H9 (cell line): Measurements from ENCODE around the gene TTC3. TPM values are rescaled to one million over a fixed set of nuclear protein-coding genes. Genes with fewer than 3 reads are reported as not detected.

Experiments used
- DNase-seq: peaks from one replicate; pipeline ENCODE4 v3.0.0-alpha.2; 2017
- H2AFZ ChIP-seq: one replicate; pipeline ENCODE4 v1.6.1; 2013; ENCODE audit warnings: mild to moderate bottlenecking, low read length, control low read depth, moderate library complexity
- H2AK5ac ChIP-seq: 2 replicates; pipeline ENCODE4 v1.6.1; 2013; ENCODE audit warnings: low read length, control low read depth, mixed read lengths; ENCODE audit not compliant: insufficient read length
- H2BK120ac ChIP-seq: one replicate; pipeline ENCODE4 v1.6.1; 2013; ENCODE audit warnings: low read depth, mild to moderate bottlenecking, low read length, control low read depth, inconsistent platforms; ENCODE audit not compliant: poor library complexity, severe bottlenecking
- H2BK12ac ChIP-seq: 2 replicates; pipeline ENCODE4 v1.6.1; 2013; ENCODE audit warnings: low read length, control low read depth, mixed read lengths, low read depth; ENCODE audit not compliant: insufficient read length
- H2BK15ac ChIP-seq: 2 replicates; pipeline ENCODE4 v1.6.1; 2013; ENCODE audit warnings: low read depth, low read length, control low read depth
- H2BK20ac ChIP-seq: one replicate; pipeline ENCODE4 v1.6.1; 2013; ENCODE audit warnings: low read depth, mild to moderate bottlenecking, low read length, control low read depth, inconsistent platforms; ENCODE audit not compliant: poor library complexity, severe bottlenecking
- H2BK5ac ChIP-seq: 2 replicates; pipeline ENCODE4 v1.6.1; 2013; ENCODE audit warnings: low read length, control low read depth, mixed read lengths; ENCODE audit not compliant: insufficient read length
- H3K14ac ChIP-seq: 2 replicates; pipeline ENCODE4 v1.6.1; 2013; ENCODE audit warnings: low read length, control low read depth; ENCODE audit not compliant: insufficient read depth
- H3K18ac ChIP-seq: 2 replicates; pipeline ENCODE4 v1.6.1; 2013; ENCODE audit warnings: low read depth, mild to moderate bottlenecking, mixed read lengths, low read length, control low read depth; ENCODE audit not compliant: insufficient read length
- H3K23ac ChIP-seq: 2 replicates; pipeline ENCODE4 v1.6.1; 2013; ENCODE audit warnings: low read length, control low read depth, mixed read lengths, low read depth; ENCODE audit not compliant: insufficient read length
- H3K23me2 ChIP-seq: 2 replicates; pipeline ENCODE4 v1.6.1; 2013; ENCODE audit warnings: low read depth, mild to moderate bottlenecking, mixed read lengths, low read length, control low read depth; ENCODE audit not compliant: insufficient read length, poor library complexity, severe bottlenecking
- H3K27ac ChIP-seq: 2 replicates; pipeline ENCODE4 v1.5.1; 2013; ENCODE audit warnings: low read length, control low read depth, mixed read lengths, low read depth; ENCODE audit not compliant: insufficient read length
- H3K27me3 ChIP-seq: 2 replicates; pipeline ENCODE4 v1.6.1; 2013; ENCODE audit warnings: low read length, control low read depth, inconsistent platforms; ENCODE audit not compliant: insufficient read depth
- H3K4ac ChIP-seq: 2 replicates; pipeline ENCODE4 v1.6.1; 2013; ENCODE audit warnings: low read depth, mild to moderate bottlenecking, control low read depth, inconsistent platforms, low read length, moderate library complexity
- H3K4me1 ChIP-seq: 2 replicates; pipeline ENCODE4 v1.6.1; 2013; ENCODE audit warnings: low read length, control low read depth, inconsistent platforms; ENCODE audit not compliant: insufficient read depth
- H3K4me2 ChIP-seq: 2 replicates; pipeline ENCODE4 v1.6.1; 2013; ENCODE audit warnings: low read length, control low read depth, mixed read lengths; ENCODE audit not compliant: insufficient read length, insufficient read depth
- H3K56ac ChIP-seq: 2 replicates; pipeline ENCODE4 v1.6.1; 2013; ENCODE audit warnings: low read depth, mild to moderate bottlenecking, mixed read lengths, low read length, control low read depth; ENCODE audit not compliant: insufficient read length
- H3K79me1 ChIP-seq: 2 replicates; pipeline ENCODE4 v1.6.1; 2013; ENCODE audit warnings: low read depth, mild to moderate bottlenecking, moderate library complexity, low read length, control low read depth, inconsistent platforms; ENCODE audit not compliant: insufficient read depth, poor library complexity, severe bottlenecking
- H3K79me2 ChIP-seq: 2 replicates; pipeline ENCODE4 v1.6.1; 2013; ENCODE audit warnings: low read length, control low read depth, inconsistent platforms; ENCODE audit not compliant: insufficient read depth
- H3K9ac ChIP-seq: 2 replicates; pipeline ENCODE4 v1.6.1; 2013; ENCODE audit warnings: low read length, control low read depth, mixed read lengths; ENCODE audit not compliant: insufficient read length; ENCODE audit errors: extremely low read depth
- H3K9me3 ChIP-seq: one replicate; pipeline ENCODE4 v1.6.1; 2013; ENCODE audit warnings: low read depth, low read length, inconsistent platforms; ENCODE audit not compliant: control insufficient read depth
- H3T11ph ChIP-seq: one replicate; pipeline ENCODE4 v1.6.1; 2013; ENCODE audit warnings: mild to moderate bottlenecking, low read length, control low read depth, inconsistent platforms
- H4K20me1 ChIP-seq: one replicate; pipeline ENCODE4 v1.6.1; 2013; ENCODE audit not compliant: control insufficient read depth, insufficient read length, insufficient read depth
- H4K5ac ChIP-seq: 2 replicates; pipeline ENCODE4 v1.6.1; 2013; ENCODE audit warnings: low read depth, mild to moderate bottlenecking, mixed read lengths, low read length, control low read depth; ENCODE audit not compliant: insufficient read length
- H4K8ac ChIP-seq: replicated peaks from 2 replicates; pipeline ENCODE4 v1.6.1; 2013; ENCODE audit warnings: low read length, control low read depth, mixed read lengths, low read depth; ENCODE audit not compliant: insufficient read length
- H4K91ac ChIP-seq: 2 replicates; pipeline ENCODE4 v1.6.1; 2013; ENCODE audit warnings: low read depth, mild to moderate bottlenecking, moderate library complexity, mixed read lengths, low read length, control low read depth; ENCODE audit not compliant: insufficient read length
- H3K27ac Mint-ChIP-seq, 3 experiments: 2 replicates in 2 of 3; 3 replicates in 1 of 3; pipeline ENCODE4 v1.8.0; 2020 to 2021; ENCODE audit warnings: mixed read lengths in 3 of 3, mild to moderate bottlenecking in 1 of 3, moderate library complexity in 1 of 3
- H3K27me3 Mint-ChIP-seq: 2 replicates; pipeline ENCODE4 v1.8.0; 2021; ENCODE audit warnings: low read depth, mild to moderate bottlenecking, moderate library complexity, mixed read lengths
- H3K36me3 Mint-ChIP-seq, 3 experiments: 2 replicates in 2 of 3; 3 replicates in 1 of 3; pipeline ENCODE4 v1.8.0; 2020 to 2021; ENCODE audit warnings: low read depth in 3 of 3, mixed read lengths in 3 of 3; ENCODE audit not compliant: insufficient read depth in 1 of 3
- H3K4me1 Mint-ChIP-seq, 2 experiments: 2 replicates each; pipeline ENCODE4 v1.8.0; 2020; ENCODE audit warnings: mixed read lengths in 2 of 2
- H3K4me3 Mint-ChIP-seq, 2 experiments: 2 replicates in 1 of 2; 3 replicates in 1 of 2; pipeline ENCODE4 v1.8.0; 2020 to 2021; ENCODE audit warnings: mild to moderate bottlenecking in 2 of 2, mixed read lengths in 2 of 2, moderate library complexity in 1 of 2
- H3K9me3 Mint-ChIP-seq, 2 experiments: 2 replicates in 1 of 2; 3 replicates in 1 of 2; pipeline ENCODE4 v1.8.0; 2020; ENCODE audit warnings: mild to moderate bottlenecking in 2 of 2, mixed read lengths in 2 of 2, moderate library complexity in 1 of 2
- WGBS: extraction: QIAGEN DNeasy Blood & Tissue Kit; methylation state at CpG from one replicate; pipeline ENCODE4 v1.1.7; 2013; ENCODE audit warnings: missing lambda C conversion rate, low lambda C conversion rate, mixed read lengths; ENCODE audit not compliant: insufficient read length; ENCODE audit errors: extremely low coverage; 5-methylcytosine and 5-hydroxymethylcytosine counted together
- total RNA-seq: library from RNA; stranded (reverse); gene quantifications from 2 replicates; pipeline ENCODE4 v1.2.1, GENCODE V29; 2021
- TF ChIP-seq, protein P1 (sequence below): fragments of 200-600 bp; sonication (generic); conservative IDR thresholded peaks from 3 replicates; pipeline ENCODE4 v1.8.0; 2021; ENCODE audit warnings: antibody characterized with exemption, mild to moderate bottlenecking

The TTC3 gene
- total RNA-seq, 1 experiment from 2014 or later = 46.5 TPM

GRCh38 chr21:37055271-37055855 is 17.7 kb upstream of the TTC3 start:
- no peak overlapping the region for H2BK120ac ChIP-seq
- H3K14ac ChIP-seq = no peak overlapping the region
- H2BK15ac ChIP-seq = no peak overlapping the region
- peaks cover 7 to 8% of the 10 kb centered on the region in 2 experiments; a peak in 3 of 5 replicates for H3K9me3 Mint-ChIP-seq
- TF ChIP-seq, protein P1, sequence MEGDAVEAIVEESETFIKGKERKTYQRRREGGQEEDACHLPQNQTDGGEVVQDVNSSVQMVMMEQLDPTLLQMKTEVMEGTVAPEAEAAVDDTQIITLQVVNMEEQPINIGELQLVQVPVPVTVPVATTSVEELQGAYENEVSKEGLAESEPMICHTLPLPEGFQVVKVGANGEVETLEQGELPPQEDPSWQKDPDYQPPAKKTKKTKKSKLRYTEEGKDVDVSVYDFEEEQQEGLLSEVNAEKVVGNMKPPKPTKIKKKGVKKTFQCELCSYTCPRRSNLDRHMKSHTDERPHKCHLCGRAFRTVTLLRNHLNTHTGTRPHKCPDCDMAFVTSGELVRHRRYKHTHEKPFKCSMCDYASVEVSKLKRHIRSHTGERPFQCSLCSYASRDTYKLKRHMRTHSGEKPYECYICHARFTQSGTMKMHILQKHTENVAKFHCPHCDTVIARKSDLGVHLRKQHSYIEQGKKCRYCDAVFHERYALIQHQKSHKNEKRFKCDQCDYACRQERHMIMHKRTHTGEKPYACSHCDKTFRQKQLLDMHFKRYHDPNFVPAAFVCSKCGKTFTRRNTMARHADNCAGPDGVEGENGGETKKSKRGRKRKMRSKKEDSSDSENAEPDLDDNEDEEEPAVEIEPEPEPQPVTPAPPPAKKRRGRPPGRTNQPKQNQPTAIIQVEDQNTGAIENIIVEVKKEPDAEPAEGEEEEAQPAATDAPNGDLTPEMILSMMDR = no peak
- H3K4me2 ChIP-seq = no peak overlapping the region
- H3K9me3 ChIP-seq = no peaks in the 10 kb centered on the region
- no peak for DNase-seq
- peaks cover 0 to 13% (median 0%) of the 10 kb centered on the region in 3 experiments; a peak in 4 of 7 replicates for H3K36me3 Mint-ChIP-seq
- H3K23me2 ChIP-seq = no peaks in the 10 kb centered on the region
- no peaks in the 10 kb centered on the region for H4K20me1 ChIP-seq
- no peaks in the 10 kb centered on the region for H3K79me1 ChIP-seq
- no peak overlapping the region for H3K23ac ChIP-seq
- peaks cover 48% of the 10 kb centered on the region for H3K27me3 Mint-ChIP-seq
- H2AFZ ChIP-seq = no peak overlapping the region
- peaks cover 3% of the 10 kb centered on the region; the same call in 1 of the 2 replicates for H3K4me1 ChIP-seq
- no peak overlapping the region for H3K27ac ChIP-seq
- no peaks in the 10 kb centered on the region for H3K79me2 ChIP-seq
- no peak overlapping the region for H4K8ac ChIP-seq
- H3K18ac ChIP-seq = no peak overlapping the region
- H3K9ac ChIP-seq = no peak overlapping the region
- H3K56ac ChIP-seq = no peak overlapping the region
- no peak overlapping the region for H3T11ph ChIP-seq
- H2AK5ac ChIP-seq = no peak overlapping the region
- H3K4me1 Mint-ChIP-seq = peaks cover 25 to 29% of the 10 kb centered on the region in 2 experiments
- H3K27me3 ChIP-seq = no peaks in the 10 kb centered on the region; the same call in 1 of the 2 replicates
- H2BK5ac ChIP-seq = no peak overlapping the region
- H3K4me3 Mint-ChIP-seq = no peak overlapping the region
- no peak overlapping the region for H2BK12ac ChIP-seq
- no peak overlapping the region for H4K5ac ChIP-seq
- no peak overlapping the region for H3K4ac ChIP-seq
- H2BK20ac ChIP-seq = no peak overlapping the region
- H4K91ac ChIP-seq = no peak overlapping the region
- H3K27ac Mint-ChIP-seq = no peak overlapping the region
- no CpG with 5 or more reads among the region's 2 CpGs for WGBS
